ENCODE data around the gene TXLNG.
"Not testable (repeated sequence)": the region's sequence is repeated elsewhere in the genome, so short reads cannot be mapped to it uniquely, and the experiment has no call there.

Gene TXLNG

GRCh38 chrX:16786139-16786790, at the start of gene TXLNG:
TXLNG (plus strand) TSS chrX:16786466; CDS start chrX:16786488, 22 bp downstream.
- DNase-seq = peak; percentile 99

GRCh38 chrX:16737024-16737423, 49.2 kb upstream of the TXLNG start:
- no peak for DNase-seq

- DNase-seq = no peak
Measured at GRCh38 chrX:16739574-16739973, 46.7 kb upstream of the TXLNG start.

- DNase-seq = no peak
Measured at GRCh38 chrX:16743604-16744325, 42.5 kb upstream of the TXLNG start.

- no peak for DNase-seq
Measured at GRCh38 chrX:16745102-16745501, 41.2 kb upstream of the TXLNG start.

- DNase-seq = peak; percentile 67
Measured at GRCh38 chrX:16745659-16746058, 40.6 kb upstream of the TXLNG start.

GRCh38 chrX:16748425-16748824, 37.8 kb upstream of the TXLNG start:
- no peak for DNase-seq

- DNase-seq = no peak
Measured at GRCh38 chrX:16750136-16750535, 36.1 kb upstream of the TXLNG start.

GRCh38 chrX:16754019-16754418, 32.2 kb upstream of the TXLNG start:
- no peak for DNase-seq

- no peak for DNase-seq
Measured at GRCh38 chrX:16756724-16757123, 29.5 kb upstream of the TXLNG start.

- DNase-seq = not testable (repeated sequence)
Measured at GRCh38 chrX:16761500-16761899, 24.8 kb upstream of the TXLNG start.

GRCh38 chrX:16762579-16762978, 23.7 kb upstream of the TXLNG start:
- no peak for DNase-seq

GRCh38 chrX:16765594-16765993, 20.7 kb upstream of the TXLNG start:
- DNase-seq = no peak

GRCh38 chrX:16770970-16771482, 15.2 kb upstream of the TXLNG start:
- no peak for DNase-seq

- DNase-seq = no peak
Measured at GRCh38 chrX:16771483-16772398, 14.5 kb upstream of the TXLNG start.

GRCh38 chrX:16772460-16772859, 13.8 kb upstream of the TXLNG start:
- no peak for DNase-seq

GRCh38 chrX:16774746-16775145, 11.5 kb upstream of the TXLNG start:
- no peak for DNase-seq

GRCh38 chrX:16778545-16778944, 7.7 kb upstream of the TXLNG start:
- no peak for DNase-seq

- no peak for DNase-seq
Measured at GRCh38 chrX:16778993-16779392, 7.3 kb upstream of the TXLNG start.

GRCh38 chrX:16779815-16780214, 6.5 kb upstream of the TXLNG start:
- not testable (repeated sequence) for DNase-seq

GRCh38 chrX:16783452-16783851, 2.8 kb upstream of the TXLNG start:
- DNase-seq = no peak

GRCh38 chrX:16784440-16784839, 1.8 kb upstream of the TXLNG start:
- not testable (repeated sequence) for DNase-seq

Data from NCI-H1092 treated with DMSO at 0.1 percent for 48 hours (cell line).